ENCODE results near the gene SGK2. TPM values are rescaled to one million over a fixed set of nuclear protein-coding genes. Genes with fewer than 3 reads are reported as not detected.

SGK2 gene
- total RNA-seq, 1 experiment from 2014 or later = 0.90 TPM

DNA sequence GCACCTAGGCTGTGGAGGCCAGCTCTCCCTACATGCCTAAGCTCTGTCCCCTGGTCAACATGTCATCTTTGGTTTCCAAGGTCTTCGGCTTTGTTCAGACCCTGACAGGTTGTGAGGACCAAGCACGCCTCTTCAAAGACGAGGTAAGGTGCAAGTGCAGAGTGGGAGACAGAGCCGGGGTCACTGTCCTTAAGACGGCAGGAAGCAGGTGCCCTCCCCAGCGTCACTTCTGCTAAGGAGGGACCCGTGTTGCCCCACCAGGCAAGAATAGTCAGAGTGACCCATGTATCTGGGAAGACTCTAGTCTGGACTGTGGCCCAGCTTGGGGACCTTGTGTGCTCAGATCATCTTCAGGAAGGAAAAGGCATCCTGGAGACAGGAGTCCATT lies 18.2 kb upstream of the SGK2 start:
- Histone ChIP-seq H3K4me3 (ENCODE audit: low read depth in 2 of 2, low read length in 2 of 2) (no peak overlapping the region), H3K36me3 (ENCODE audit: control insufficient read depth, insufficient read depth, low read length) (no peaks in the 10 kb centered on the region; the same call in 1 of the 2 replicates), H3K27ac (ENCODE audit: low read length) (no peak overlapping the region), H3K4me1 (ENCODE audit: control insufficient read depth, insufficient read depth, low read length) (no peaks in the 10 kb centered on the region), H3K9me3 (ENCODE audit: control insufficient read depth, insufficient read depth, low read depth, low read length) (no peaks in the 10 kb centered on the region), H3K27me3 (ENCODE audit: control insufficient read depth, insufficient read depth, low read length) (no peaks in the 10 kb centered on the region)
- in situ Hi-C loops (cut with HindIII; ENCODE audit: low pct_unique_long_range_greater_than_20kb, low sequenced_read_pairs) (no loop called here), intact Hi-C loops (cut with micrococcal nuclease; ENCODE audit: unreplicated experiment) (loop anchor here (10.0 kb wide), 1 partner anchor 154 kb away; no protein-coding TSS in a partner anchor)
- BruUV-seq (replicated peaks) = no TSS peak
- ChIA-PET POLR2A (no interaction called here), CTCF (no interaction called here)
- DNase-seq (ENCODE audit: low read depth, low spot score) = no peak
- TF ChIP-seq POLR2AphosphoS5 (IDR thresholded peaks at IDR 0.05; ENCODE audit: low read depth, low read length) = no peak
- TF ChIP-seq, protein P1, sequence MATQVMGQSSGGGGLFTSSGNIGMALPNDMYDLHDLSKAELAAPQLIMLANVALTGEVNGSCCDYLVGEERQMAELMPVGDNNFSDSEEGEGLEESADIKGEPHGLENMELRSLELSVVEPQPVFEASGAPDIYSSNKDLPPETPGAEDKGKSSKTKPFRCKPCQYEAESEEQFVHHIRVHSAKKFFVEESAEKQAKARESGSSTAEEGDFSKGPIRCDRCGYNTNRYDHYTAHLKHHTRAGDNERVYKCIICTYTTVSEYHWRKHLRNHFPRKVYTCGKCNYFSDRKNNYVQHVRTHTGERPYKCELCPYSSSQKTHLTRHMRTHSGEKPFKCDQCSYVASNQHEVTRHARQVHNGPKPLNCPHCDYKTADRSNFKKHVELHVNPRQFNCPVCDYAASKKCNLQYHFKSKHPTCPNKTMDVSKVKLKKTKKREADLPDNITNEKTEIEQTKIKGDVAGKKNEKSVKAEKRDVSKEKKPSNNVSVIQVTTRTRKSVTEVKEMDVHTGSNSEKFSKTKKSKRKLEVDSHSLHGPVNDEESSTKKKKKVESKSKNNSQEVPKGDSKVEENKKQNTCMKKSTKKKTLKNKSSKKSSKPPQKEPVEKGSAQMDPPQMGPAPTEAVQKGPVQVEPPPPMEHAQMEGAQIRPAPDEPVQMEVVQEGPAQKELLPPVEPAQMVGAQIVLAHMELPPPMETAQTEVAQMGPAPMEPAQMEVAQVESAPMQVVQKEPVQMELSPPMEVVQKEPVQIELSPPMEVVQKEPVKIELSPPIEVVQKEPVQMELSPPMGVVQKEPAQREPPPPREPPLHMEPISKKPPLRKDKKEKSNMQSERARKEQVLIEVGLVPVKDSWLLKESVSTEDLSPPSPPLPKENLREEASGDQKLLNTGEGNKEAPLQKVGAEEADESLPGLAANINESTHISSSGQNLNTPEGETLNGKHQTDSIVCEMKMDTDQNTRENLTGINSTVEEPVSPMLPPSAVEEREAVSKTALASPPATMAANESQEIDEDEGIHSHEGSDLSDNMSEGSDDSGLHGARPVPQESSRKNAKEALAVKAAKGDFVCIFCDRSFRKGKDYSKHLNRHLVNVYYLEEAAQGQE (IDR thresholded peaks at IDR 0.05; ENCODE audit: insufficient read depth in 1 of 2, low read depth in 2 of 2, low read length in 1 of 2) = no peak
- no peak for TF ChIP-seq SIN3A (IDR thresholded peaks at IDR 0.05; ENCODE audit: borderline replicate concordance, insufficient read depth, low read depth, low read length)
- TF ChIP-seq, protein P2, sequence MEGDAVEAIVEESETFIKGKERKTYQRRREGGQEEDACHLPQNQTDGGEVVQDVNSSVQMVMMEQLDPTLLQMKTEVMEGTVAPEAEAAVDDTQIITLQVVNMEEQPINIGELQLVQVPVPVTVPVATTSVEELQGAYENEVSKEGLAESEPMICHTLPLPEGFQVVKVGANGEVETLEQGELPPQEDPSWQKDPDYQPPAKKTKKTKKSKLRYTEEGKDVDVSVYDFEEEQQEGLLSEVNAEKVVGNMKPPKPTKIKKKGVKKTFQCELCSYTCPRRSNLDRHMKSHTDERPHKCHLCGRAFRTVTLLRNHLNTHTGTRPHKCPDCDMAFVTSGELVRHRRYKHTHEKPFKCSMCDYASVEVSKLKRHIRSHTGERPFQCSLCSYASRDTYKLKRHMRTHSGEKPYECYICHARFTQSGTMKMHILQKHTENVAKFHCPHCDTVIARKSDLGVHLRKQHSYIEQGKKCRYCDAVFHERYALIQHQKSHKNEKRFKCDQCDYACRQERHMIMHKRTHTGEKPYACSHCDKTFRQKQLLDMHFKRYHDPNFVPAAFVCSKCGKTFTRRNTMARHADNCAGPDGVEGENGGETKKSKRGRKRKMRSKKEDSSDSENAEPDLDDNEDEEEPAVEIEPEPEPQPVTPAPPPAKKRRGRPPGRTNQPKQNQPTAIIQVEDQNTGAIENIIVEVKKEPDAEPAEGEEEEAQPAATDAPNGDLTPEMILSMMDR (IDR thresholded peaks at IDR 0.05) = no peak
- no peak for TF ChIP-seq TCF7L2 (IDR thresholded peaks at IDR 0.05; ENCODE audit: low read depth, low read length)
- ATAC-seq = no peak

DNA sequence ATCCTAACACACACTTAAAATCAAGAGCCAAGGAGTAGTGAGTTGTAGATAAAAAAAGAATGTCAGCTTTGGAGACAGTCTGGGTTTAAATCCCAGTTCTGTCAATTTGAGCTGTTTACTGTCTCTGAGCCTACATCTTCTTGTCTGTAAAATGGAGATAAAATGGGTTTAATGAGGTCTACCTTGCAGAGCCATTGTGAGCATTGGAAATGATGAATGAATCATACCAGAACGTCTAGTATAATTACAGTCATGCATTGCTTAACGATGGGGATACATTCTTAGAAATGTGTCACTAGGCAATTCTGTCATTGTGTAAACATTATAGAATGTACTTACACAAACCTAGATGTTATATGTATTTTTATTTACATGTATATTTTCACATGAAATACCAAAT lies 17.6 kb upstream of the SGK2 start:
- Histone ChIP-seq H3K36me3 (ENCODE audit: control insufficient read depth, insufficient read depth, low read length) (no peaks in the 10 kb centered on the region; the same call in 1 of the 2 replicates), H3K9me3 (ENCODE audit: control insufficient read depth, insufficient read depth, low read depth, low read length) (no peaks in the 10 kb centered on the region), H3K27me3 (ENCODE audit: control insufficient read depth, insufficient read depth, low read length) (no peaks in the 10 kb centered on the region), H3K27ac (ENCODE audit: low read length) (no peak overlapping the region), H3K4me3 (ENCODE audit: low read depth in 2 of 2, low read length in 2 of 2) (no peak overlapping the region), H3K4me1 (ENCODE audit: control insufficient read depth, insufficient read depth, low read length) (no peaks in the 10 kb centered on the region)
- ChIA-PET CTCF (no interaction called here), POLR2A (no interaction called here)
- intact Hi-C loops (cut with micrococcal nuclease; ENCODE audit: unreplicated experiment) = loop anchor here (10.0 kb wide), 1 partner anchor 154 kb away; no protein-coding TSS in a partner anchor
- no peak for ATAC-seq
- no TSS peak for BruUV-seq (replicated peaks)
- in situ Hi-C loops (cut with HindIII; ENCODE audit: low pct_unique_long_range_greater_than_20kb, low sequenced_read_pairs) = no loop called here
- TF ChIP-seq, protein P2 (IDR thresholded peaks at IDR 0.05) = no peak
- TF ChIP-seq POLR2AphosphoS5 (IDR thresholded peaks at IDR 0.05; ENCODE audit: low read depth, low read length) (no peak), TCF7L2 (IDR thresholded peaks at IDR 0.05; ENCODE audit: low read depth, low read length) (no peak), SIN3A (IDR thresholded peaks at IDR 0.05; ENCODE audit: borderline replicate concordance, insufficient read depth, low read depth, low read length) (no peak)
- TF ChIP-seq, protein P1 (IDR thresholded peaks at IDR 0.05; ENCODE audit: insufficient read depth in 1 of 2, low read depth in 2 of 2, low read length in 1 of 2) = no peak
- DNase-seq (ENCODE audit: low read depth, low spot score) = peak; percentile 45
